ENCODE results near the gene INSYN1.

INSYN1 gene

DNA sequence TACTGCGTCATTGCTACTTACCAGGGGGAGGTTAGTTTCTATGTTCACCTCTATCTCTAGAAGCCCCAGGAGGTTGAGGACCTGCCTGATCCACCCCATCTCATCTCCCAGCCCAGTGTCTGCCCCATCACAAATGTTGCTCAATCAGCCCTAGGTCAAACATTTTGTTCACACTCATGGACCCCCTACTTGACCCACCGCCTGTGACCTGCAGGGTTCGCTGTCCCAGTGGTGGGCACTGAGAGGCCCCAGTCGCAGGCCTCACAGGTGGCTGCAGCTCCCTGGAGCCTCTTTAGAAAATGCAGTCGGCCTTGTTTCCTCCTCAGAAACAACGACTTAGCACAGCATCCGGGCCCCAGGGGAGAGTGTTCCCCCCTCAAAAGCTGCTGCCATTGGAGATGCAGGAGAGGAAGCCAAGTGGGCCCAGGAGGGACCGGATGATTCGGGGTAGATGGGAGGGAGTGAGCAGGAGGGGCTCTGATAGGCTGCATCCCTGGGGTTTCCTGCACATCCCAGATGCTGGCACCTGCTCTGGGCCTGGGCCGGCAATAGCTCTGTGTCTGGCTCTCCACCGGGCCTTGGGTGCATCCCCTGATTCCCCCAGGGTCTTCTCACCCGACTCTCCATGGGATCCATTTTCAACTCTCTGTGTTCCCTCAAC lies 18.4 kb upstream of the INSYN1 start:
- TF ChIP-seq, protein P1, sequence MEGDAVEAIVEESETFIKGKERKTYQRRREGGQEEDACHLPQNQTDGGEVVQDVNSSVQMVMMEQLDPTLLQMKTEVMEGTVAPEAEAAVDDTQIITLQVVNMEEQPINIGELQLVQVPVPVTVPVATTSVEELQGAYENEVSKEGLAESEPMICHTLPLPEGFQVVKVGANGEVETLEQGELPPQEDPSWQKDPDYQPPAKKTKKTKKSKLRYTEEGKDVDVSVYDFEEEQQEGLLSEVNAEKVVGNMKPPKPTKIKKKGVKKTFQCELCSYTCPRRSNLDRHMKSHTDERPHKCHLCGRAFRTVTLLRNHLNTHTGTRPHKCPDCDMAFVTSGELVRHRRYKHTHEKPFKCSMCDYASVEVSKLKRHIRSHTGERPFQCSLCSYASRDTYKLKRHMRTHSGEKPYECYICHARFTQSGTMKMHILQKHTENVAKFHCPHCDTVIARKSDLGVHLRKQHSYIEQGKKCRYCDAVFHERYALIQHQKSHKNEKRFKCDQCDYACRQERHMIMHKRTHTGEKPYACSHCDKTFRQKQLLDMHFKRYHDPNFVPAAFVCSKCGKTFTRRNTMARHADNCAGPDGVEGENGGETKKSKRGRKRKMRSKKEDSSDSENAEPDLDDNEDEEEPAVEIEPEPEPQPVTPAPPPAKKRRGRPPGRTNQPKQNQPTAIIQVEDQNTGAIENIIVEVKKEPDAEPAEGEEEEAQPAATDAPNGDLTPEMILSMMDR (IDR thresholded peaks at IDR 0.05; ENCODE audit: control insufficient read depth, extremely low read depth, insufficient read depth), result no peak
- H3K4me3 ChIP-seq (ENCODE audit: low read depth, low read length), result no peak overlapping the region
- DNase-seq (ENCODE audit: low read depth), result no peak

DNA sequence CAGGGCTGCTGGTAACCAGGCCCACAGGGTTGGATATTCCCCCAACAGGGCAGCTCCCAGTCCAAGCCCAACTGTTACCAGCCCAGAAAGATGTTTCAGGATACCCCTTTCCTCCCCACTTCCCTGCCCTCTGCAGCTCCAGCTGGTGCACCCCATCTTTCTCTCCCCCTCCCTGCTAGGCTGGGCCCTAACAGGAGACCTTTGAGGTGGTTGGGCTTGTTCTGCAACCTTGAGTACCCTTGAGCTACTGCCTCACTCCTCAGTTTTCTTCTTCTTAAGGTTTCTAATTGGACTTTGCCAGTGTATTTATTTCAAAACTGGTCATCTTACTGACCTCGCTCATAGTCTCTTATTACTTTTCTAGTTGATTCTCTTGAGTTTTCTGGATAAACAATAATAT lies 16.9 kb upstream of the INSYN1 start:
- TF ChIP-seq, protein P1 (IDR thresholded peaks at IDR 0.05; ENCODE audit: control insufficient read depth, extremely low read depth, insufficient read depth), result no peak
- no peak for DNase-seq (ENCODE audit: low read depth)
- no peak overlapping the region for H3K4me3 ChIP-seq (ENCODE audit: low read depth, low read length)

DNA sequence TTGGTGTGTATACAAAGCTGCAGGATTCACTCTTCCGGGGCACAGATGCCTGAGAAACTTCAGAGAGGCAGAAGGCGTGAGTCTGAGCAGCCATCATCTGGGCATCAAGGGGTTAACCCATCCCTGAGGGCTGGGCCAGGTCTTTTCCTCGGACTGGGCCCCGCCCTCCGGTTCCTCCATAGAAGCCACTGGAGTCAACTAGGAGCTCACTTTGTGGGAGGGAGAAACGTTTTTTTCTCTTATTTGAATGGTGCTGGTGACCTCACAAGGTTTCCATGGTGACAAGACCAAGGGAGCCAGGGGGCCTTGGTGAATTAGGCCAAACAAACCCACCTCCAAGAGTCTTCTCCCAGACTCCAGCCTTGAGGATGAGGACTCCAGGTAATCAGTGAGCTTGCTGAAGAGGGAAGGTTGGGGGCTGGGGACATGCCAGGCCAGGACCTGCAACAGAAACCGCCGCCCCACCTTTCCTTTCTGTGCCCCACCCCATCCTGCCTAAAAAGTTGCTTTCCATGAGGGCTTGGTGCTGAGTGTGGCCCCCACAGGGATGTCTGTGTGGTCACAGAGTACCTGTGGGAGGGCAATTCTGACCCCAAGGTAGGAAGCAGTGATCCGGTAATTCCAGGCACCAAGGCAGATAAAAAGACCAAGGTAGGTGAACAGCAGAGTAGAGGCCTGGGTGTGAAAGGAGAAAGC lies 14.8 kb upstream of the INSYN1 start:
- TF ChIP-seq, protein P1 (IDR thresholded peaks at IDR 0.05; ENCODE audit: control insufficient read depth, extremely low read depth, insufficient read depth), result no peak
- DNase-seq (ENCODE audit: low read depth), result no peak
- no peak overlapping the region for H3K4me3 ChIP-seq (ENCODE audit: low read depth, low read length)

DNA sequence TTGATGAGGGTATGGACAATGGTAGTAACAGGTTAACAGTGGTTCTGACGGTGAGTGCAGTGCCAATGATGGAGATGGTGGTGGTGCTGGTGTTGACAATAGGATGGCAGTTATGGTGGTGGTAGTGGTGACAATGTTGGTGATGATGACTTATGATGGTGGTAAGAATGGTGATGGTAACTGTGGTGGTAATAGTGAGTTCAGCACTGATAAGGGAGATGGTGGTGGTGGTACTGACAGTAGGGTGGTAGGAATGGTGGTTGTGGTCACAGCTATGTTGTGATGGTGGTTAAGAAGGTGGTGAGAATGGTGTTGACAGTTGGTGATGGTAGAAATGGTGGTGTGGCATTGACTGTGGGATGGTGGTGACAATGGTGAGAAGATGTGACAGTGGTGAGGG lies 13.4 kb upstream of the INSYN1 start:
- no peak overlapping the region for H3K4me3 ChIP-seq (ENCODE audit: low read depth, low read length)
- DNase-seq (ENCODE audit: low read depth), result no peak
- TF ChIP-seq, protein P1 (IDR thresholded peaks at IDR 0.05; ENCODE audit: control insufficient read depth, extremely low read depth, insufficient read depth), result no peak

DNA sequence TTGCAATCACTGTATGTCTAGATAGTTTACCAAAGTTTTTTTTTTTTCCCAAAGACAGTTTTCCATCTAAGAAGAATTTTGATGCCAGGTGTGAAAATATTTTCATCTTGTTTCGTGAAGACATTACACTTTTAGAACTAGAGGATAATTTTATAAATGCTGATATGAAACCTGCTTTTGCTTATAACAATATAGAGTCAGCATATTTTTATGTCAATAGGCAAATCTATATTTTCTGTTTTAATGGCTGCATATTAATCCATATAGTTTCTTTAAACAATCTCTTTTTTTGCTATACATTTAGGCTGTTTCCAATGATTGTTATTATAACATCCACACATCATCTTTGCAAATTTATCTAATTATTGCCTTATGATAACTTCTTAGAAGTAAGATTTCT lies 12.6 kb upstream of the INSYN1 start:
- DNase-seq (ENCODE audit: low read depth), result no peak
- TF ChIP-seq, protein P1 (IDR thresholded peaks at IDR 0.05; ENCODE audit: control insufficient read depth, extremely low read depth, insufficient read depth), result no peak
- H3K4me3 ChIP-seq (ENCODE audit: low read depth, low read length), result no peak overlapping the region

DNA sequence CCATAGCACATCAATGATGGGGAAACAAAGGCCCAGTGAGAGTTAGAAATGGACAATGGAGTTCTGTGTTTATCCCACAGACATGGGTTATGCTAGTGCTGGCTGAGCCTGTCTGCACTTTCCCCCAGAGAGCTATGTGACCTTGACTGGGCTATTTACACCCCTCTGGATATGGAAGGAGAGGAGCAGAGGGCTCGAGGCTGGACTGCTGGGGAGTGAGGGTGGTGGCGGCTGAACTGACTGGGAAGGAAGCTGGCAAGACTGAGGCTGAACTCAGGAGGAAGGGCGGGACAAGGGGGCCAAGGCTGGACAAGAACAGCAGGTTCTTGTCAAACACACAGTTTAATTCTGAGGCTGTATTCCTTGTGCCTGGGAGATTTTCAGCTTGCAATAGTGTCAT lies 10.8 kb upstream of the INSYN1 start:
- TF ChIP-seq, protein P1 (IDR thresholded peaks at IDR 0.05; ENCODE audit: control insufficient read depth, extremely low read depth, insufficient read depth), result no peak
- H3K4me3 ChIP-seq (ENCODE audit: low read depth, low read length), result no peak overlapping the region
- DNase-seq (ENCODE audit: low read depth), result no peak
